ENCODE data around the gene ABCC3.

DNA sequence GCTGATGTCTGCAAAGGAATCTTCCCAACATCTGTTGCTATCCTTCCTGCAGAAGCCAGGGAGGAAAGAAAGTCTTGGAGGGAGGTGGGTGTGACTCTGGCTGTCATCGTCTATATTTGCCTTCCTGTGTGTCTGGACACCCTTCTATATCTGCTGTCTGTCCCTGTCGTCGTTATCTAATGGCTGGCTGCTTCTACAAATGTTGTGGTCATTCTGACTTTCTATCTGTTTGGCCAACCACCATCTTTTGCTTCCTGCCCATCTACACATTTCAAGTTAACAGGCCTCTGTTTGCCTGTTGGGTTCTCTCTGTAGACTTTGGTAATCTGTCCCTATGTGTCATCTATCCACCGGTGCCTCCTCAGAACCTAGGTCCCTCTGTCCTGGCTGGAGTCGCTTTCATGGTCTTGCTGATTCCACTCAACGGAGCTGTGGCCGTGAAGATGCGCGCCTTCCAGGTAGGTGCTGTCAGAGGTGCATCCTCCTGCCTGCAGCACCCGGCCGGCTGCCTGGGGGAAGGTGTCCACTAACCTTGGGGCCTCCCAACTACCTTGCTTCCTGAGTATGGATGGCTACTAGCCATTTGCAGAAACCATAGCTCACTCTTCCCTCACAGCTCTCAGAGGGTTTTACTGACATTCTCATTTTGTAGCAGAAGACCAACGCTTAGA is 30.2 kb downstream of the ABCC3 start:
- TF ChIP-seq CTCF (IDR thresholded peaks at IDR 0.05) (no peak), ZFX (IDR thresholded peaks at IDR 0.05; ENCODE audit: borderline replicate concordance) (no peak)

Measured in 22Rv1 (cell line).